Neuronal stem cell (in vitro differentiated cells): Measurements from ENCODE around the gene SCAND1. TPM values are rescaled to one million over a fixed set of nuclear protein-coding genes. Genes with fewer than 3 reads are reported as not detected.
A peak's percentile ranks its signal among the peaks of the same experiment; 100 is the strongest.
"Not testable (repeated sequence)": the region's sequence is repeated elsewhere in the genome, so short reads cannot be mapped to it uniquely, and the experiment has no call there.

Experiments
- DNase-seq: peaks from one replicate; pipeline ENCODE4 v3.0.0-alpha.2; 2013; ENCODE audit warnings: low spot score
- H2AFZ ChIP-seq: one replicate; pipeline ENCODE4 v1.6.1; 2013; ENCODE audit warnings: mild to moderate bottlenecking, low read length, inconsistent platforms
- H2AK5ac ChIP-seq: 2 replicates; pipeline ENCODE4 v1.6.1; 2013; ENCODE audit warnings: low read depth, mild to moderate bottlenecking, inconsistent platforms, low read length, moderate library complexity, mixed read lengths
- H2BK120ac ChIP-seq: 2 replicates; pipeline ENCODE4 v1.6.1; 2013; ENCODE audit warnings: low read depth, mild to moderate bottlenecking, inconsistent platforms, low read length, moderate library complexity, mixed read lengths
- H2BK12ac ChIP-seq: one replicate; pipeline ENCODE4 v1.6.1; 2013; ENCODE audit warnings: low read length, inconsistent platforms
- H2BK15ac ChIP-seq: 2 replicates; pipeline ENCODE4 v1.6.1; 2013; ENCODE audit warnings: mild to moderate bottlenecking, low read length, inconsistent platforms, mixed read lengths
- H2BK5ac ChIP-seq: one replicate; pipeline ENCODE4 v1.6.1; 2013; ENCODE audit warnings: inconsistent platforms, mild to moderate bottlenecking, low read length, moderate library complexity
- H3K14ac ChIP-seq: one replicate; pipeline ENCODE4 v1.6.1; 2013; ENCODE audit warnings: low read length, inconsistent platforms
- H3K18ac ChIP-seq: 2 replicates; pipeline ENCODE4 v1.6.1; 2013; ENCODE audit warnings: low read length, inconsistent platforms
- H3K23ac ChIP-seq: 2 replicates; pipeline ENCODE4 v1.6.1; 2013; ENCODE audit warnings: low read depth, mild to moderate bottlenecking, mixed read lengths, low read length, inconsistent platforms; ENCODE audit not compliant: poor library complexity
- H3K27ac ChIP-seq: replicated peaks from 3 replicates; pipeline ENCODE4 v1.5.1; 2013; ENCODE audit warnings: low read length, inconsistent platforms
- H3K27me3 ChIP-seq, 3 experiments: 2 replicates each; pipeline ENCODE4 v1.6.1; 2013; ENCODE audit warnings: low read length in 3 of 3, mild to moderate bottlenecking in 2 of 3, inconsistent platforms in 1 of 3, low read depth in 1 of 3, mixed read lengths in 1 of 3, moderate library complexity in 1 of 3; ENCODE audit not compliant: control insufficient read depth in 3 of 3, insufficient read depth in 3 of 3
- H3K36me3 ChIP-seq, 2 donors: replicated peaks in 1 of 2; 2 replicates each; pipeline ENCODE4 v1.6.1; 2013; ENCODE audit warnings: low read length in 2 of 2; ENCODE audit not compliant: control insufficient read depth in 2 of 2, insufficient read depth in 2 of 2
- H3K4ac ChIP-seq: 2 replicates; pipeline ENCODE4 v1.6.1; 2013; ENCODE audit warnings: inconsistent platforms, mild to moderate bottlenecking, low read length, moderate library complexity
- H3K4me1 ChIP-seq, 2 donors: 1 replicate in 1 of 2; 2 replicates in 1 of 2; pipeline ENCODE4 v1.6.1; 2013; ENCODE audit warnings: low read length in 2 of 2, low read depth in 1 of 2; ENCODE audit not compliant: control insufficient read depth in 2 of 2, insufficient read depth in 1 of 2
- H3K4me2 ChIP-seq: one replicate; pipeline ENCODE4 v1.6.1; 2013; ENCODE audit warnings: mild to moderate bottlenecking, low read length, inconsistent platforms; ENCODE audit not compliant: insufficient read depth, poor library complexity, severe bottlenecking
- H3K4me3 ChIP-seq, 2 donors: 2 replicates each; pipeline ENCODE4 v1.5.1; 2013; ENCODE audit warnings: low read length in 2 of 2, mild to moderate bottlenecking in 2 of 2, inconsistent platforms in 1 of 2, moderate library complexity in 1 of 2
- H3K79me1 ChIP-seq: one replicate; pipeline ENCODE4 v1.6.1; 2013; ENCODE audit warnings: low read depth, mild to moderate bottlenecking, inconsistent platforms, low read length, moderate library complexity
- H3K9ac ChIP-seq: one replicate; pipeline ENCODE4 v1.6.1; 2013; ENCODE audit warnings: mild to moderate bottlenecking, low read depth, low read length, inconsistent platforms; ENCODE audit not compliant: poor library complexity
- H3K9me3 ChIP-seq, 2 donors: replicated peaks in 1 of 2; 2 replicates each; pipeline versions ENCODE3 to v1.6.1; 2013; ENCODE audit warnings: low read length in 2 of 2, mild to moderate bottlenecking in 2 of 2, inconsistent platforms in 1 of 2, low read depth in 1 of 2, mixed read lengths in 1 of 2, moderate library complexity in 1 of 2; ENCODE audit not compliant: control insufficient read depth in 2 of 2, insufficient read depth in 1 of 2
- H4K8ac ChIP-seq: one replicate; pipeline ENCODE4 v1.6.1; 2013; ENCODE audit warnings: low read depth, mild to moderate bottlenecking, inconsistent platforms, low read length, moderate library complexity
- H4K91ac ChIP-seq: one replicate; pipeline ENCODE4 v1.6.1; 2013; ENCODE audit warnings: low read length, low read depth, mild to moderate bottlenecking, inconsistent platforms; ENCODE audit not compliant: poor library complexity
- WGBS, 2 donors: extraction: QIAGEN DNeasy Blood & Tissue Kit; methylation state at CpG; one replicate each; pipeline ENCODE4 v1.1.7; 2013; ENCODE audit warnings: missing lambda C conversion rate in 2 of 2, mixed read lengths in 1 of 2; ENCODE audit not compliant: insufficient read length in 2 of 2, insufficient replicate concordance in 1 of 2; ENCODE audit errors: extremely low coverage in 2 of 2; 5-methylcytosine and 5-hydroxymethylcytosine counted together
- polyA plus RNA-seq, 2 experiments: library from polyadenylated mRNA; stranded (reverse); fragments of 200-250 nt; gene quantifications; one replicate each; pipeline ENCODE4 v1.2.3, GENCODE V29; 2013

The SCAND1 gene
- 60.0 TPM for polyA plus RNA-seq (2013, experiment 1 of 2)
- 61.3 TPM for polyA plus RNA-seq (2013, experiment 2 of 2)

GRCh38 chr20:35954200-35954906 lies at the start of gene SCAND1:
SCAND1 (minus strand) TSS chr20:35954502; CDS start chr20:35954284, 218 bp downstream.
- H3K23ac ChIP-seq: peak within 1 kb of the TSS; percentile 99
- peaks cover 2% of the 10 kb centered on the region in 2 donors for H3K4me1 ChIP-seq
- peak within 1 kb of the TSS; percentile 98 for H3K18ac ChIP-seq
- peak within 1 kb of the TSS; percentile 87 for H2AFZ ChIP-seq
- H3K27me3 ChIP-seq: no peaks in the 10 kb centered on the region
- H3K79me1 ChIP-seq: peaks cover 2% of the 10 kb centered on the region
- H3K36me3 ChIP-seq: peaks cover 2 to 28% of the 10 kb centered on the region in 2 donors
- no peak within 1 kb of the TSS for H3K4ac ChIP-seq
- WGBS, 2 donors: no CpG with 5 or more reads among the region's 76 CpGs
- H3K9me3 ChIP-seq: no peaks in the 10 kb centered on the region
- H3K4me2 ChIP-seq: peak within 1 kb of the TSS; percentile 76
- H3K27ac ChIP-seq: peak within 1 kb of the TSS; percentile 99
- peak; percentile 97 for DNase-seq
- H2AK5ac ChIP-seq: peak within 1 kb of the TSS; percentile 95
- H2BK5ac ChIP-seq: peak within 1 kb of the TSS; percentile 97
- H3K4me3 ChIP-seq: peak within 1 kb of the TSS; percentile 89 to 93
- H2BK120ac ChIP-seq: peak within 1 kb of the TSS; percentile 96
- H2BK12ac ChIP-seq: peak within 1 kb of the TSS; percentile 49
- H3K9ac ChIP-seq: peak within 1 kb of the TSS; percentile 99
- no peak within 1 kb of the TSS for H4K91ac ChIP-seq
- H4K8ac ChIP-seq: no peak within 1 kb of the TSS
- H2BK15ac ChIP-seq: peak within 1 kb of the TSS; percentile 92
- H3K14ac ChIP-seq: peak within 1 kb of the TSS; percentile 63

- Histone ChIP-seq H3K4me3 (no peak overlapping the region), H3K4ac (no peak overlapping the region), H2BK120ac (no peak overlapping the region), H2BK12ac (no peak overlapping the region), H3K9me3 (peaks cover 0 to 4% of the 10 kb centered on the region in 2 donors), H3K23ac (no peak overlapping the region), H4K8ac (no peak overlapping the region), H3K36me3 (no peaks in the 10 kb centered on the region), H2BK5ac (no peak overlapping the region), H3K4me1 (no peaks in the 10 kb centered on the region), H2AK5ac (no peak overlapping the region), H2BK15ac (no peak overlapping the region), H3K27ac (no peak overlapping the region), H3K4me2 (no peak overlapping the region), H3K9ac (no peak overlapping the region), H2AFZ (no peak overlapping the region), H4K91ac (no peak overlapping the region), H3K79me1 (no peaks in the 10 kb centered on the region), H3K18ac (no peak overlapping the region), H3K27me3 (no peaks in the 10 kb centered on the region), H3K14ac (no peak overlapping the region)
- DNase-seq: no peak
- WGBS, 2 donors: no CpG with 5 or more reads among the region's 1 CpG
Measured at GRCh38 chr20:36004045-36004444, 49.7 kb upstream of the SCAND1 start.

GRCh38 chr20:36002855-36003254 lies 48.6 kb upstream of the SCAND1 start:
- Histone ChIP-seq H3K27ac (no peak overlapping the region), H3K4me2 (no peak overlapping the region), H2AFZ (no peak overlapping the region), H3K79me1 (no peaks in the 10 kb centered on the region), H4K8ac (no peak overlapping the region), H3K9ac (no peak overlapping the region), H2BK120ac (no peak overlapping the region), H2AK5ac (no peak overlapping the region), H2BK5ac (no peak overlapping the region), H3K9me3 (peaks cover 0 to 4% of the 10 kb centered on the region in 2 donors), H3K23ac (no peak overlapping the region), H3K4me3 (no peak overlapping the region), H4K91ac (no peak overlapping the region), H2BK15ac (no peak overlapping the region), H3K14ac (no peak overlapping the region), H3K18ac (no peak overlapping the region), H3K27me3 (no peaks in the 10 kb centered on the region), H3K4me1 (no peaks in the 10 kb centered on the region), H3K4ac (no peak overlapping the region), H2BK12ac (no peak overlapping the region), H3K36me3 (no peaks in the 10 kb centered on the region)
- DNase-seq: no peak

GRCh38 chr20:36001331-36001730 lies 47.0 kb upstream of the SCAND1 start:
- not testable (repeated sequence) for DNase-seq, H3K23ac ChIP-seq, H3K18ac ChIP-seq, H2AK5ac ChIP-seq, H3K4ac ChIP-seq, H2BK12ac ChIP-seq, H3K14ac ChIP-seq, H2BK15ac ChIP-seq, H3K27me3 ChIP-seq, H2BK120ac ChIP-seq, H3K27ac ChIP-seq, H2AFZ ChIP-seq, H3K4me2 ChIP-seq, H3K36me3 ChIP-seq, H3K9me3 ChIP-seq, H3K4me3 ChIP-seq, H3K9ac ChIP-seq, H2BK5ac ChIP-seq, H3K79me1 ChIP-seq, H4K8ac ChIP-seq, H4K91ac ChIP-seq, H3K4me1 ChIP-seq
- WGBS, 2 donors: no CpG with 5 or more reads among the region's 34 CpGs
